ENCODE results near the gene CIAO2B.
A peak's percentile ranks its signal among the peaks of the same experiment; 100 is the strongest.

CIAO2B gene

GRCh38 chr16:66911801-66912200 is 22.4 kb downstream of the CIAO2B start:
- H3K4me3 Mint-ChIP-seq: no peak overlapping the region
- ATAC-seq (no peak), DNase-seq (no peak)
- H3K27me3 Mint-ChIP-seq: no peaks in the 10 kb centered on the region
- no peak overlapping the region for H3K27ac Mint-ChIP-seq
- no peaks in the 10 kb centered on the region for H3K9me3 Mint-ChIP-seq
- no peaks in the 10 kb centered on the region for H3K36me3 Mint-ChIP-seq (ENCODE audit: low read depth)
- H3K4me1 Mint-ChIP-seq: peaks cover 1% of the 10 kb centered on the region

- ATAC-seq: peak; percentile 60
- Mint-ChIP-seq H3K4me3 (no peak overlapping the region), H3K4me1 (peaks cover 4% of the 10 kb centered on the region), H3K36me3 (ENCODE audit: low read depth) (no peaks in the 10 kb centered on the region), H3K9me3 (no peaks in the 10 kb centered on the region), H3K27ac (no peak overlapping the region), H3K27me3 (no peaks in the 10 kb centered on the region)
- peak; percentile 13 for DNase-seq
Observed at GRCh38 chr16:66911112-66911511, 23.1 kb downstream of the CIAO2B start.

- H3K27me3 Mint-ChIP-seq: no peaks in the 10 kb centered on the region
- DNase-seq (no peak), ATAC-seq (no peak)
- no peaks in the 10 kb centered on the region for H3K9me3 Mint-ChIP-seq
- peaks cover 6% of the 10 kb centered on the region for H3K4me1 Mint-ChIP-seq
- no peak overlapping the region for H3K27ac Mint-ChIP-seq
- no peaks in the 10 kb centered on the region for H3K36me3 Mint-ChIP-seq (ENCODE audit: low read depth)
- H3K4me3 Mint-ChIP-seq: no peak overlapping the region
Observed at GRCh38 chr16:66910175-66910940, 23.8 kb downstream of the CIAO2B start.

- peaks cover 6% of the 10 kb centered on the region for H3K4me1 Mint-ChIP-seq
- H3K27me3 Mint-ChIP-seq: no peaks in the 10 kb centered on the region
- no peaks in the 10 kb centered on the region for H3K9me3 Mint-ChIP-seq
- H3K36me3 Mint-ChIP-seq (ENCODE audit: low read depth): no peaks in the 10 kb centered on the region
- ATAC-seq (no peak), DNase-seq (no peak)
- H3K27ac Mint-ChIP-seq: no peak overlapping the region
- H3K4me3 Mint-ChIP-seq: no peak overlapping the region
Observed at GRCh38 chr16:66908762-66909559, 25.2 kb downstream of the CIAO2B start.

GRCh38 chr16:66908116-66908515 is 26.1 kb downstream of the CIAO2B start:
- Mint-ChIP-seq H3K9me3 (no peaks in the 10 kb centered on the region), H3K27me3 (no peaks in the 10 kb centered on the region), H3K36me3 (ENCODE audit: low read depth) (no peaks in the 10 kb centered on the region), H3K4me1 (peaks cover 6% of the 10 kb centered on the region), H3K27ac (no peak overlapping the region), H3K4me3 (no peak overlapping the region)
- DNase-seq (no peak), ATAC-seq (no peak)

- Mint-ChIP-seq H3K27ac (no peak overlapping the region), H3K27me3 (no peaks in the 10 kb centered on the region), H3K4me3 (no peak overlapping the region), H3K4me1 (peaks cover 6% of the 10 kb centered on the region), H3K9me3 (no peaks in the 10 kb centered on the region), H3K36me3 (ENCODE audit: low read depth) (no peaks in the 10 kb centered on the region)
- DNase-seq: no peak
- no peak for ATAC-seq
Observed at GRCh38 chr16:66906916-66907836, 27.0 kb downstream of the CIAO2B start.

GRCh38 chr16:66905633-66906539 is 28.3 kb downstream of the CIAO2B start:
- Mint-ChIP-seq H3K36me3 (ENCODE audit: low read depth) (no peaks in the 10 kb centered on the region), H3K27me3 (no peaks in the 10 kb centered on the region), H3K9me3 (no peaks in the 10 kb centered on the region), H3K4me3 (no peak overlapping the region), H3K4me1 (peaks cover 5% of the 10 kb centered on the region), H3K27ac (no peak overlapping the region)
- ATAC-seq (no peak), DNase-seq (no peak)

- Mint-ChIP-seq H3K4me3 (no peak overlapping the region), H3K9me3 (no peaks in the 10 kb centered on the region), H3K4me1 (peaks cover 5% of the 10 kb centered on the region), H3K27me3 (no peaks in the 10 kb centered on the region), H3K36me3 (ENCODE audit: low read depth) (no peaks in the 10 kb centered on the region), H3K27ac (no peak overlapping the region)
- ATAC-seq (no peak), DNase-seq (no peak)
Observed at GRCh38 chr16:66904846-66905632, 29.2 kb downstream of the CIAO2B start.

GRCh38 chr16:66904428-66904845 is 29.8 kb downstream of the CIAO2B start:
- peaks cover 5% of the 10 kb centered on the region for H3K4me1 Mint-ChIP-seq
- DNase-seq: no peak
- H3K36me3 Mint-ChIP-seq (ENCODE audit: low read depth): no peaks in the 10 kb centered on the region
- ATAC-seq: no peak
- no peaks in the 10 kb centered on the region for H3K9me3 Mint-ChIP-seq
- no peak overlapping the region for H3K27ac Mint-ChIP-seq
- no peak overlapping the region for H3K4me3 Mint-ChIP-seq
- no peaks in the 10 kb centered on the region for H3K27me3 Mint-ChIP-seq

GRCh38 chr16:66903544-66904427 is 30.4 kb downstream of the CIAO2B start:
- no peak overlapping the region for H3K4me3 Mint-ChIP-seq
- ATAC-seq (no peak), DNase-seq (no peak)
- H3K4me1 Mint-ChIP-seq: peaks cover 5% of the 10 kb centered on the region
- no peaks in the 10 kb centered on the region for H3K9me3 Mint-ChIP-seq
- H3K27me3 Mint-ChIP-seq: no peaks in the 10 kb centered on the region
- no peak overlapping the region for H3K27ac Mint-ChIP-seq
- no peaks in the 10 kb centered on the region for H3K36me3 Mint-ChIP-seq (ENCODE audit: low read depth)

GRCh38 chr16:66902648-66903543 is 31.3 kb downstream of the CIAO2B start:
- Mint-ChIP-seq H3K9me3 (no peaks in the 10 kb centered on the region), H3K27me3 (no peaks in the 10 kb centered on the region), H3K36me3 (ENCODE audit: low read depth) (no peaks in the 10 kb centered on the region), H3K4me3 (no peak overlapping the region), H3K27ac (no peak overlapping the region), H3K4me1 (peaks cover 5% of the 10 kb centered on the region)
- ATAC-seq: no peak
- no peak for DNase-seq

GRCh38 chr16:66901626-66902025 is 32.6 kb downstream of the CIAO2B start:
- H3K9me3 Mint-ChIP-seq: no peaks in the 10 kb centered on the region
- DNase-seq: no peak
- no peaks in the 10 kb centered on the region for H3K27me3 Mint-ChIP-seq
- no peak for ATAC-seq
- H3K27ac Mint-ChIP-seq: no peak overlapping the region
- H3K36me3 Mint-ChIP-seq (ENCODE audit: low read depth): no peaks in the 10 kb centered on the region
- peaks cover 5% of the 10 kb centered on the region for H3K4me1 Mint-ChIP-seq
- H3K4me3 Mint-ChIP-seq: no peak overlapping the region

Data from activated naive CD8-positive, alpha-beta T cell treated with anti-CD3 and anti-CD28 coated beads, Interleukin-2, amount 50 U/mL, for 24 hours (primary cell).